ENCODE data around the gene TMEM135.

TMEM135 gene

GRCh38 chr11:87190071-87190470 lies 152.3 kb downstream of the TMEM135 start:
- no peak for TF ChIP-seq CTCF (conservative IDR thresholded peaks at IDR 0.05; ENCODE audit: low read depth, low read length)
- DNase-seq (ENCODE audit: low read depth): no peak
- no peak overlapping the region for H3K4me3 ChIP-seq (ENCODE audit: low read depth, low read length)

GRCh38 chr11:87193756-87194470 lies 156.2 kb downstream of the TMEM135 start:
- no peak for TF ChIP-seq CTCF (conservative IDR thresholded peaks at IDR 0.05; ENCODE audit: low read depth, low read length)
- DNase-seq (ENCODE audit: low read depth): no peak
- no peak overlapping the region for H3K4me3 ChIP-seq (ENCODE audit: low read depth, low read length)

- no peak overlapping the region for H3K4me3 ChIP-seq (ENCODE audit: low read depth, low read length)
- TF ChIP-seq CTCF (conservative IDR thresholded peaks at IDR 0.05; ENCODE audit: low read depth, low read length): no peak
- no peak for DNase-seq (ENCODE audit: low read depth)
Measured at GRCh38 chr11:87194985-87195820, 157.5 kb downstream of the TMEM135 start.

GRCh38 chr11:87198266-87198881 lies 160.6 kb downstream of the TMEM135 start:
- no peak for DNase-seq (ENCODE audit: low read depth)
- no peak overlapping the region for H3K4me3 ChIP-seq (ENCODE audit: low read depth, low read length)
- no peak for TF ChIP-seq CTCF (conservative IDR thresholded peaks at IDR 0.05; ENCODE audit: low read depth, low read length)

GRCh38 chr11:87201376-87201775 lies 163.6 kb downstream of the TMEM135 start:
- no peak overlapping the region for H3K4me3 ChIP-seq (ENCODE audit: low read depth, low read length)
- DNase-seq (ENCODE audit: low read depth): no peak
- no peak for TF ChIP-seq CTCF (conservative IDR thresholded peaks at IDR 0.05; ENCODE audit: low read depth, low read length)

- H3K4me3 ChIP-seq (ENCODE audit: low read depth, low read length): no peak overlapping the region
- no peak for DNase-seq (ENCODE audit: low read depth)
- TF ChIP-seq CTCF (conservative IDR thresholded peaks at IDR 0.05; ENCODE audit: low read depth, low read length): no peak
Measured at GRCh38 chr11:87203907-87204602, 166.3 kb downstream of the TMEM135 start.

Measured in choroid plexus epithelial cell (primary cell).